ENCODE results near the gene HOMER2.
"Not testable (repeated sequence)": the region's sequence is repeated elsewhere in the genome, so short reads cannot be mapped to it uniquely, and the experiment has no call there.

Gene HOMER2

GRCh38 chr15:82823049-82823448, 129.5 kb downstream of the HOMER2 start:
- Histone ChIP-seq H3K27ac (ENCODE audit: low read length) (no peak overlapping the region), H3K27me3 (ENCODE audit: insufficient read depth, low read length, poor library complexity) (no peaks in the 10 kb centered on the region), H3K36me3 (ENCODE audit: insufficient read depth, low read length) (peaks cover 56% of the 10 kb centered on the region), H4K20me1 (ENCODE audit: insufficient read depth, low read length) (no peaks in the 10 kb centered on the region), H3K4me1 (ENCODE audit: insufficient read depth, low read length) (no peaks in the 10 kb centered on the region), H3K79me2 (ENCODE audit: insufficient read depth, low read length) (no peaks in the 10 kb centered on the region), H2AFZ (ENCODE audit: low read depth, low read length) (no peak overlapping the region), H3K9me3 (ENCODE audit: insufficient read depth, low read length, severe bottlenecking) (no peaks in the 10 kb centered on the region), H3K9ac (ENCODE audit: low read depth, low read length) (no peak overlapping the region), H3K4me3 (ENCODE audit: low read depth in 1 of 2, low read length in 2 of 2) (no peak overlapping the region), H3K4me2 (ENCODE audit: insufficient read depth, low read length) (no peak overlapping the region)
- no peak for ATAC-seq (ENCODE audit: insufficient read depth, low read depth)
- TF ChIP-seq EZH2 (IDR thresholded peaks at IDR 0.05; ENCODE audit: borderline replicate concordance, low read depth, low read length, severe bottlenecking): no peak
- TF ChIP-seq CTCF (IDR thresholded peaks at IDR 0.05; ENCODE audit: borderline replicate concordance, extremely low read depth, low read length, poor library complexity, severe bottlenecking): no peak
- DNase-seq: no peak

- H3K27me3 ChIP-seq (ENCODE audit: insufficient read depth, low read length, poor library complexity); DNase-seq; H3K27ac ChIP-seq (ENCODE audit: low read length); H3K4me1 ChIP-seq (ENCODE audit: insufficient read depth, low read length); H3K4me2 ChIP-seq (ENCODE audit: insufficient read depth, low read length); ATAC-seq (ENCODE audit: insufficient read depth, low read depth); H3K79me2 ChIP-seq (ENCODE audit: insufficient read depth, low read length); H4K20me1 ChIP-seq (ENCODE audit: insufficient read depth, low read length); H3K4me3 ChIP-seq (ENCODE audit: low read depth in 1 of 2, low read length in 2 of 2); H3K9ac ChIP-seq (ENCODE audit: low read depth, low read length); H2AFZ ChIP-seq (ENCODE audit: low read depth, low read length); H3K9me3 ChIP-seq (ENCODE audit: insufficient read depth, low read length, severe bottlenecking): not testable (repeated sequence)
- H3K36me3 ChIP-seq (ENCODE audit: insufficient read depth, low read length): peaks cover 57% of the 10 kb centered on the region
These were observed 130.7 kb downstream of the HOMER2 start for GRCh38 chr15:82821851-82822250.

- not testable (repeated sequence) for DNase-seq; H3K27ac ChIP-seq (ENCODE audit: low read length); H4K20me1 ChIP-seq (ENCODE audit: insufficient read depth, low read length); H3K27me3 ChIP-seq (ENCODE audit: insufficient read depth, low read length, poor library complexity); H3K9ac ChIP-seq (ENCODE audit: low read depth, low read length); H3K4me3 ChIP-seq (ENCODE audit: low read depth in 1 of 2, low read length in 2 of 2); H3K79me2 ChIP-seq (ENCODE audit: insufficient read depth, low read length); H2AFZ ChIP-seq (ENCODE audit: low read depth, low read length); H3K4me2 ChIP-seq (ENCODE audit: insufficient read depth, low read length); ATAC-seq (ENCODE audit: insufficient read depth, low read depth); H3K4me1 ChIP-seq (ENCODE audit: insufficient read depth, low read length); H3K9me3 ChIP-seq (ENCODE audit: insufficient read depth, low read length, severe bottlenecking)
- peaks cover 57% of the 10 kb centered on the region for H3K36me3 ChIP-seq (ENCODE audit: insufficient read depth, low read length)
These were observed 131.1 kb downstream of the HOMER2 start for GRCh38 chr15:82821396-82821795.

- no peak for DNase-seq
- ATAC-seq (ENCODE audit: insufficient read depth, low read depth): no peak
- Histone ChIP-seq H3K27ac (ENCODE audit: low read length) (no peak overlapping the region), H3K4me1 (ENCODE audit: insufficient read depth, low read length) (no peaks in the 10 kb centered on the region), H3K9ac (ENCODE audit: low read depth, low read length) (no peak overlapping the region), H3K36me3 (ENCODE audit: insufficient read depth, low read length) (peaks cover 59% of the 10 kb centered on the region), H3K4me3 (ENCODE audit: low read depth in 1 of 2, low read length in 2 of 2) (no peak overlapping the region), H3K4me2 (ENCODE audit: insufficient read depth, low read length) (no peak overlapping the region), H2AFZ (ENCODE audit: low read depth, low read length) (no peak overlapping the region), H3K9me3 (ENCODE audit: insufficient read depth, low read length, severe bottlenecking) (no peaks in the 10 kb centered on the region), H3K27me3 (ENCODE audit: insufficient read depth, low read length, poor library complexity) (no peaks in the 10 kb centered on the region), H3K79me2 (ENCODE audit: insufficient read depth, low read length) (peaks cover 10% of the 10 kb centered on the region), H4K20me1 (ENCODE audit: insufficient read depth, low read length) (no peaks in the 10 kb centered on the region)
- TF ChIP-seq CTCF (IDR thresholded peaks at IDR 0.05; ENCODE audit: borderline replicate concordance, extremely low read depth, low read length, poor library complexity, severe bottlenecking) (no peak), EZH2 (IDR thresholded peaks at IDR 0.05; ENCODE audit: borderline replicate concordance, low read depth, low read length, severe bottlenecking) (no peak)
These were observed 132.4 kb downstream of the HOMER2 start for GRCh38 chr15:82820128-82820527.

Measured in DND-41 (cell line).